ENCODE results near the gene MED25. TPM values are rescaled to one million over a fixed set of nuclear protein-coding genes. Genes with fewer than 3 reads are reported as not detected.

The MED25 gene
- polyA plus RNA-seq, 3 donors, result 21.8 to 38.8 (median 22.4) TPM

- H3K27ac ChIP-seq (ENCODE audit: low read depth, low read length), result no peak overlapping the region
- WGBS, 3 donors, result 87 to 97% (median 92%) methylated on average over 7 of the region's 7 CpGs
Observed at GRCh38 chr19:49833599-49833998, 15.5 kb downstream of the MED25 start.

GRCh38 chr19:49835562-49835961 is 17.5 kb downstream of the MED25 start:
- H3K27ac ChIP-seq (ENCODE audit: low read depth, low read length), result no peak overlapping the region
- 93 to 98% (median 95%) methylated on average over 9 to 12 of the region's 12 CpGs for WGBS, 3 donors

- 95% methylated on average over 20 of the region's 20 CpGs for WGBS, 3 donors
- H3K27ac ChIP-seq (ENCODE audit: low read depth, low read length), result no peak overlapping the region
Observed at GRCh38 chr19:49836176-49837008, 18.3 kb downstream of the MED25 start.

GRCh38 chr19:49837009-49837310 is 18.9 kb downstream of the MED25 start:
- 85 to 88% (median 88%) methylated on average over 5 of the region's 5 CpGs for WGBS, 3 donors
- H3K27ac ChIP-seq (ENCODE audit: low read depth, low read length), result no peak overlapping the region

GRCh38 chr19:49837425-49837824 is 19.3 kb downstream of the MED25 start:
- 95 to 98% (median 97%) methylated on average over 9 of the region's 9 CpGs for WGBS, 3 donors

GRCh38 chr19:49838885-49839588 is 20.9 kb downstream of the MED25 start:
- no peak overlapping the region for H3K27ac ChIP-seq (ENCODE audit: low read depth, low read length)
- 88 to 95% (median 93%) methylated on average over 18 of the region's 18 CpGs for WGBS, 3 donors

More at GRCh38 chr19:49837425-49837824, 19.3 kb downstream of the MED25 start:
- H3K27ac ChIP-seq (ENCODE audit: low read depth, low read length), result no peak overlapping the region

- H3K27ac ChIP-seq (ENCODE audit: low read depth, low read length), result no peak overlapping the region
- WGBS, 3 donors, result 91 to 95% (median 93%) methylated on average over 11 of the region's 11 CpGs
Observed at GRCh38 chr19:49839713-49840112, 21.6 kb downstream of the MED25 start.

GRCh38 chr19:49840321-49840720 is 22.2 kb downstream of the MED25 start:
- 85 to 94% (median 91%) methylated on average over 11 of the region's 11 CpGs for WGBS, 3 donors
- no peak overlapping the region for H3K27ac ChIP-seq (ENCODE audit: low read depth, low read length)

GRCh38 chr19:49840736-49841249 is 22.7 kb downstream of the MED25 start:
- 85 to 90% (median 88%) methylated on average over 17 of the region's 17 CpGs for WGBS, 3 donors
- H3K27ac ChIP-seq (ENCODE audit: low read depth, low read length), result no peak overlapping the region

GRCh38 chr19:49843265-49843664 is 25.2 kb downstream of the MED25 start:
- WGBS, 3 donors, result 87 to 90% (median 89%) methylated on average over 3 of the region's 3 CpGs
- H3K27ac ChIP-seq (ENCODE audit: low read depth, low read length), result no peak overlapping the region

GRCh38 chr19:49844138-49845095 is 26.3 kb downstream of the MED25 start:
- 60 to 89% (median 66%) methylated on average over 18 of the region's 18 CpGs for WGBS, 3 donors
- no peak overlapping the region for H3K27ac ChIP-seq (ENCODE audit: low read depth, low read length)

GRCh38 chr19:49845414-49845813 is 27.3 kb downstream of the MED25 start:
- 50 to 59% (median 56%) methylated on average over 3 of the region's 3 CpGs for WGBS, 3 donors
- no peak overlapping the region for H3K27ac ChIP-seq (ENCODE audit: low read depth, low read length)

- WGBS, 3 donors, result 70 to 84% (median 82%) methylated on average over 5 of the region's 5 CpGs
Observed at GRCh38 chr19:49846408-49846807, 28.3 kb downstream of the MED25 start.

GRCh38 chr19:49847731-49848696 is 29.9 kb downstream of the MED25 start:
- H3K27ac ChIP-seq (ENCODE audit: low read depth, low read length), result no peak overlapping the region
- 82 to 90% (median 82%) methylated on average over 10 of the region's 10 CpGs for WGBS, 3 donors

More at GRCh38 chr19:49846408-49846807, 28.3 kb downstream of the MED25 start:
- H3K27ac ChIP-seq (ENCODE audit: low read depth, low read length), result no peak overlapping the region

GRCh38 chr19:49848938-49849337 is 30.8 kb downstream of the MED25 start:
- 84 to 98% (median 95%) methylated on average over 3 of the region's 3 CpGs for whole genome bisulfite sequencing, 3 donors
- no peak overlapping the region for H3K27ac ChIP-seq (ENCODE audit: low read depth, low read length)

GRCh38 chr19:49849433-49850220 is 31.5 kb downstream of the MED25 start:
- 91% methylated on average over 15 of the region's 15 CpGs for WGBS, 3 donors
- no peak overlapping the region for H3K27ac ChIP-seq (ENCODE audit: low read depth, low read length)

GRCh38 chr19:49850221-49850486 is 32.1 kb downstream of the MED25 start:
- H3K27ac ChIP-seq (ENCODE audit: low read depth, low read length), result no peak overlapping the region
- 50 to 63% (median 63%) methylated on average over 12 of the region's 12 CpGs for WGBS, 3 donors
